ENCODE results near the gene SLC7A6. TPM values are rescaled to one million over a fixed set of nuclear protein-coding genes. Genes with fewer than 3 reads are reported as not detected.

SLC7A6 gene
- total RNA-seq, 1 donor from 2014 or later: 50.7 TPM

GRCh38 chr16:68349838-68350410 lies 85.6 kb downstream of the SLC7A6 start:
- H3K9me3 Mint-ChIP-seq (ENCODE audit: unreplicated experiment): no peaks in the 10 kb centered on the region
- no peak for TF ChIP-seq CTCF (IDR thresholded peaks at IDR 0.05)
- peaks cover 28% of the 10 kb centered on the region for H3K36me3 Mint-ChIP-seq (ENCODE audit: unreplicated experiment)
- DNase-seq (ENCODE audit: extremely low spot score, unreplicated experiment): no peak
- H3K27ac Mint-ChIP-seq (ENCODE audit: unreplicated experiment): no peak overlapping the region
- H3K27me3 Mint-ChIP-seq (ENCODE audit: unreplicated experiment): no peaks in the 10 kb centered on the region
- H3K4me1 Mint-ChIP-seq (ENCODE audit: unreplicated experiment): no peaks in the 10 kb centered on the region
- H3K4me3 Mint-ChIP-seq (ENCODE audit: unreplicated experiment): no peak overlapping the region

GRCh38 chr16:68350813-68351350 lies 86.6 kb downstream of the SLC7A6 start:
- no peak for TF ChIP-seq CTCF (IDR thresholded peaks at IDR 0.05)
- DNase-seq (ENCODE audit: extremely low spot score, unreplicated experiment): no peak
- H3K27me3 Mint-ChIP-seq (ENCODE audit: unreplicated experiment): no peaks in the 10 kb centered on the region
- no peak overlapping the region for H3K4me3 Mint-ChIP-seq (ENCODE audit: unreplicated experiment)
- no peak overlapping the region for H3K27ac Mint-ChIP-seq (ENCODE audit: unreplicated experiment)
- no peaks in the 10 kb centered on the region for H3K9me3 Mint-ChIP-seq (ENCODE audit: unreplicated experiment)
- H3K36me3 Mint-ChIP-seq (ENCODE audit: unreplicated experiment): peaks cover 31% of the 10 kb centered on the region
- no peaks in the 10 kb centered on the region for H3K4me1 Mint-ChIP-seq (ENCODE audit: unreplicated experiment)

Small RNA genes within 50 kb of the gene (microRNA-seq; reads per million reads assigned to microRNA genes)
- gene MIR6773 (ENCODE audit: unreplicated experiment): not detected

Other genes with a start within 250 kb of the SLC7A6 start
- gene DPEP2NB, start 248.6 kb upstream of the SLC7A6 start, total RNA-seq: not detected in 2 replicates
- 7.5 and 8.8 TPM in 2 replicates for gene DDX28, start 241.3 kb upstream of the SLC7A6 start, total RNA-seq
- gene DUS2, start 241.2 kb upstream of the SLC7A6 start, total RNA-seq: 13.6 and 17.2 TPM in 2 replicates
- gene NFATC3, start 179.2 kb upstream of the SLC7A6 start, total RNA-seq: 42.0 and 42.3 TPM in 2 replicates
- 0.16 and 0.24 TPM in 2 replicates for gene ESRP2, start 28.4 kb upstream of the SLC7A6 start, total RNA-seq
- 25.9 and 27.9 TPM in 2 replicates for gene PLA2G15, start 19.2 kb upstream of the SLC7A6 start, total RNA-seq
- gene SLC7A6OS, start 46.4 kb downstream of the SLC7A6 start, total RNA-seq: 14.2 and 18.4 TPM in 2 replicates
- gene PRMT7, start 46.5 kb downstream of the SLC7A6 start, total RNA-seq: 38.4 and 43.5 TPM in 2 replicates
- gene SMPD3, start 184.0 kb downstream of the SLC7A6 start, total RNA-seq: not detected in 2 replicates